GM18858 (cell line): Measurements from ENCODE around the gene HDAC2.
A peak's percentile ranks its signal among the peaks of the same experiment; 100 is the strongest.
"Not testable (repeated sequence)": the region's sequence is repeated elsewhere in the genome, so short reads cannot be mapped to it uniquely, and the experiment has no call there.

ENCODE experiments used
- ATAC-seq: cut with Tn5 transposase; IDR thresholded peaks from one replicate; pipeline ENCODE4 v1.9.1; 2021; ENCODE audit not compliant: unreplicated experiment

Gene HDAC2

DNA sequence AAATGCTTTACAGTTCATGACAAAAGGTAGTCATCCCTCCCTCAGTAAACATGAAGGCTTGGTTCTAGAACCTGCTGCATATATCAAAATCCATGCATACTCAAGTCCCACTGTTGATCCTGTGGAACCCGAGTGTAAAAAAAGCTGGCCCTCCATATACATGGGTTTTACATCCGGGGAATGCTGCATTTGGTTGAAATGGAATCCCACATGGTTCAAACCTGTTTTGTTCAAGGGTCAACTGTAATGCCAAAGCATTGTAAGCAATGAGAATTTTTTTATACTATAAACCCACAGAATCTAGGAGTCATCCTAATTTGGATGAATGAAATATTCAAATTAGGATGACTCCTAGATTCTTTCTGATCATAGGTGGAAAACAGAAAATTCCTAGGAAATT, 5.9 kb upstream of the HDAC2 start:
- no peak for ATAC-seq

DNA sequence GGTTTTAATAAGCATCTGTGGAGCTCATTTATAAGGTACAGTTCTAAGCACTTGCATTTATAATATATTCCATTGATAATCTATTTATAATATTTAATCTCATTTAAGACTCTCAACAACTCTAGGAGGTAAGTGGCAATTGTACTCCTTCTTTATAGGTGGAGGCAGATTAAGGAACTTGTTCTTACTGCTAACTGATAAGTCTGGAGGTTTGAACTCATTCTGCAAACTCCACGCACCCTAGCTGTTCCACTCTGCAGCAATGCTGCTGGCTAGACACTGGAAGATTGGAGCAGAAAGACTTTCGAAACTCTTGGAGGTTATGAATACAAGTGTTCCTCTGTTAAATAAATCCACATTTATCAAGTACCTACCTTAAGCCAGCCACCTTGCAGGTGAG, 793 bp upstream of the HDAC2 start:
- no peak for ATAC-seq

DNA sequence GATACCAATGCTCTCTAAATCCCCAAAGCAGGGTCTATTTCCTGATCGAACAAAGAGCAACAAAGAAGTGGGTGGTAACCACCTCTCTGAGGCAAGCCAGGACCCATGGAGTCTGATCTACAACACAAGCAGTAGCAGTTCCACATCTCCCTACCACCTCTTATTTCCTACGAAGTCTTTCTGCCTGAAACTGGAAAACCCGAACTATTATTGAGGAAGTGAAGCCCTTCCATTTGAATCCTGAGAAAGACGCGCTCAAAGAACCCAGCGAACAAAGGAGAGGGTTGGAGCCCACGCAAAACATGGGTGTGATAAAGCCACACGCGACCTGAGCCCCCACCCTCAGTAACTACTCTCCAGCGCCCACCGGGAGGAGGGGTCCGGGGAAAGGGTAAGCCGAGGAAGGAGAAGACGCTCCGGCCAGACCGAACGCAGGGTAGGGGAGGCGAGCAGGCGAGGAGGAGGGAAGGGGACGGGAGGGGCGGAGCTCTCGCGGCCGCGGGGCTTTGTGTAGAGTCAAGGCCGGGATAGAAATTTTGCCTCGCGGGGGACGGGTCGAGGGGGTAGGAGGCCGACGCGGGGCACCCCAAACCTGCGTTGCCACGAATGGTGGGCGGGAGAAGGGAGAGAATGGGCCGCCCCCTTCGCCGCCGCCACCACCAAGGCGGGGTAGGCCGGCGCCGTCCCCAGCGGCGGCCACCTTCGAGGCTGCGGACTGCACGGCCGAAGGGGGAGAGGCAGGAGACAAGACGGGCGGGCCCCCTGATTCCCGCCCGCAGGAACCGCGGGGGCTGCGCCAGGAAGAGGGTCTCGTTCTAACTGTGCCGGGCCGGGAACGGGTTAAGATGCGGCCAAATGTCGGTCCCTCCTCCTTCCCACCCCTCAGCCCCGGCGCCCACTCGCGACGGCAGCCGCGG, 802 bp downstream of the HDAC2 start:
- ATAC-seq, result peak; percentile 12

DNA sequence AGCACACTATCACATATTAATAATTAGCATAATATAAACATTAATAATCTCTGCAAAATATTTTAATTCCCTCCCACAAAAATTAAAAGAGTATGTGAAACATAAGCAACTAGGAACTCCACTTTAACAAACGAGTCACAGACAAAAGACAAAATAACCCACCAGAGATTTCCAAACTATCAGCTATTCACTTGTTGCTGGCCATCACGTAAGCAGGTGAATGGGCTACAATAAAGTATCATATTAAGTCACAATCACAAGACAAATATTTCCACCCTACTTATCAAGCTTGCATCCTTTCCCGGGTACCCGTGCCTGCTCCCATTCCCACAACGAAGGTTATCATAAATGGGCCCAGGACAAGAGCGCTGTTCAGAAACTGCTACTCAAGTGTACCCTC, 2.5 kb downstream of the HDAC2 start:
- ATAC-seq, result no peak

DNA sequence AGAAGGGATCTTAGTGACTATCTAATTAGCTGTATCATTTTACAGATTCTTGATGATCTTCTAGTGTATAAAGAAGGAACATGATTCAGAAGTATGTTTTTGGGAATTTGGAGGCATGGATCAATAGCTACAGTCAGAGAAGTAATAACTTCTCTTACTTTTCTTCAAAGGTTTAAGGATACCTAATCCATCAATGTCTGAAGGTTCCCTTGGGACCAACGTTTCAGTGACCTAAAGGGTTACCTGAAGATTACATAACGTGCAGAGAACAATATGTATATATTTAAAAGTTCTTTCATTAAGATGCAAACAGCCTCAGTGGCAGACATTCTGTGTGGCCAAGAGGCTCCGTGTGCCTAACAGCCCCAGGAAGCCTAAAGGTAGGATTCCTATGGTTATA, 3.2 kb downstream of the HDAC2 start:
- no peak for ATAC-seq

DNA sequence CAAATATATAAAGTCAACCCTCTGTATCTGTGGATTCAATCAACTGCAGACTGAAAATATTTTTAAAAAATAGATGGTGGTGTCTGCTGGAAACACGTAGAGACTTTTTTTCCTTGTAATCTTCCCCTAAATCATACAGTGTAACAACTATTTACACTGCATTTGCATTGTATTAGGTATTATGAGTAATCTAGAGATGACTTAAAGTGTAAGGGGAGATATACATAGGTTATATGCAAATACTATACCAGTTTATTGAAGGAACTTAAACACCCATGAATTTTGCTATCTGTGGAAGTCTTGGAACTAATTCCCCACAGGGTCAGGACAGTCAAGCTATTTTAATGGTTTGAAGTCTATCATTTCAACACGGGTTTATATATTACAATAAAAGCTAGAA, 10.2 kb downstream of the HDAC2 start:
- peak; percentile 85 for ATAC-seq

DNA sequence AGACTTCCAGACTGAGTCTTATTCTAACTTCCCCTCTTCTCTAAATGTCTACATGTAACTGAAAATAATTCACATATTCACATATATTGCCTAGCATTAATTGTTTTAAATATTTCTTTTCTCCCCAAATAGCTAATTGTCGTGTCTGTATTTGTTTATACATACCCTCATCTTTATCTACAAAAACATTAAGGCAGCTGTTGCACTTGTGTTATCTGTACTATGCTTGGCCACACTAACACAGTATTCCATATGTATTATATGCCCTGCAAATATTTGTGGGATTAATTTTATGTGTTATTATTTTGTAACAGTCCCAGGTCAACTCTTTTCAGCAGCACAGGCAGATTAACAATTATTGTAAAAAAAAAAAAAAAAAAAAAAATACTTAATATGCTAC, 11.7 kb downstream of the HDAC2 start:
- ATAC-seq, result no peak

DNA sequence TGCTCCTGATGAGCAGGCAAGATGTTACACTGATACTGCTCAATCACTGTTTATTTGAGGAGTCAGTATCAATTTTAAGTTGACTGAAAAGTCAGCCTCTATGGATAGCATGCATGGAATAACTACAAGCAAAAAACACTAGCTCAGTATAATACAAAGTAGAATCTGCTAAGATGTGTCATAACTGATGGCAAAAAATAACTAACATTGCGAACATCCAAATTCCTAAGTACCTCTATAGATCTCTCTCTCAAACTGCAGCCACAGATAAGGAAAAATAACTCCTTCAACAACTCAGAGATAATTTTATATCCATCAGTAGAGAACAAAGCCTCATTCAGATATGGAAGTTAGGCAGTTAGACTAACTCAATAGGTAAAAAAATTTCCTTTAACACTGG, 16.3 kb downstream of the HDAC2 start:
- no peak for ATAC-seq

DNA sequence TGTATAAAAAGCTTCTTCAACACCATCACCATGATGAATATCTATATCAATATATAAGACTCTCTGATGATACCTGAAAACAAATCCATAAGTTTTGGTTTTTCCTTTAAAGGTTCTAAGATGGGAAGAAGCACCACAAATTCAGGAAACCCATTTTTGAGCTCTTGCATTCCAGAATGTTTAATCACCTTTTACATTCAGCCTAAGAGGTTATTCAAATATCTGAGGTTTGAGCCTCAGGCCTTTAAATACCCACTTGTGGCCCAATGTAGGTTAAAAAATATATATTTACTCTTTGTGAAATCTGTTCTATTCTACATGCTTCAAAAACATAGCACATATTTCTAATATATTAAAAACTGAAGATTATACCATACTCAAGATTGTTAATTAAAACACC, 17.6 kb downstream of the HDAC2 start:
- ATAC-seq, result no peak

DNA sequence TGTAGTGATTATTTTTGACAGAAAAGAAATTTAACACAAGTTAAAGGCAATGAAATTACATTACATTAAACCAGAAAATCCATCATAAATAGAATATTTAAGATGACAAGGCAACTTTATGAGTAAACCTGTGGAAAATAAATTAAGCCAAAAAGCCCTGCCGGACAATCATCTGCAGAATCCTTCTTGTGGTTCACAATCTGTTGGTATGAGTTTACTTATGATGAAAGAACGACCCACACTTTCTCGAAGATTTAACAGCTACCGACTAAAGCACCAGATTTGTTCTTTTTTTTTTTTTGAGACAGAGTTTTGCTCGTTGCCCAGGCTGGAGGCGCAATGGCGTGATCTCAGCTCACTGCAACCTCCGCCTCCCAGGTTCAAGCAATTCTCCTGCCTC, 21.4 kb downstream of the HDAC2 start:
- no peak for ATAC-seq

DNA sequence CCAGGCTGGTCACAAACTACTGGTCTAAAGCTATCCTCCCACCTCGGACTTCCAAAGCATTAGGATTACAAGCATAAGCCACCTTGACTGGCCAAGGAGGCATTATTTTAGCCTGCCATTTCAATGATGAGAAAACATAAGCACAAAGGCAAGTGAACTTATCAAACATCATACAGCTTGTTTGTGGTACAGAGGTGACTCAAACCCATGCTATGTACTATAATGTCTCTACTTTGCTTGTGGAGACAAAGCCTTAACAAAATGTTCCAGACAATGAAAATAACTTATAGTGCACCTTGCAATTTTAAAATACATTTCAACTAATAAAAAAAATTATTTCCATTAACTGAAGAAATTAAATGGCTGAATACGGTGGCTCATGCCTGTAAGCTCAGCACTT, 26.2 kb downstream of the HDAC2 start:
- no peak for ATAC-seq

DNA sequence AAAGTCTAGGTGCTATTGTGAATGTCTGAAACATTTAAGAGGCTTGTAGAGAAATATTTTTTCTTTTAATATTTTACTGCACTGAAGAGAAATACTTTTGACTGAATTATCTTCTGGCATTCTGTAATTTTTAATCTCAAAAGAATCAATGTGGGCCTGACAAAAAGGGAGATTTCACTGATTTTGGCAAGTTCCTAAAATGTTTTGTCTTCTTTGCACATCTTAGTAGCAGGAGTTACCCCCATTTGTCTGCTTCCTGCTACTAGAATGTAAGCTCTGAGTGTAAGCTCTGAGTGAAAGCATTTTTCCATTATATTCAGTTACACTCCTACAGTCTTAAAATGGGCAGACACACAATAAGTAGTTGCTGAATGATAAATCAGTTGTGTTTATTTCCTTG, 31.1 kb downstream of the HDAC2 start:
- no peak for ATAC-seq

DNA sequence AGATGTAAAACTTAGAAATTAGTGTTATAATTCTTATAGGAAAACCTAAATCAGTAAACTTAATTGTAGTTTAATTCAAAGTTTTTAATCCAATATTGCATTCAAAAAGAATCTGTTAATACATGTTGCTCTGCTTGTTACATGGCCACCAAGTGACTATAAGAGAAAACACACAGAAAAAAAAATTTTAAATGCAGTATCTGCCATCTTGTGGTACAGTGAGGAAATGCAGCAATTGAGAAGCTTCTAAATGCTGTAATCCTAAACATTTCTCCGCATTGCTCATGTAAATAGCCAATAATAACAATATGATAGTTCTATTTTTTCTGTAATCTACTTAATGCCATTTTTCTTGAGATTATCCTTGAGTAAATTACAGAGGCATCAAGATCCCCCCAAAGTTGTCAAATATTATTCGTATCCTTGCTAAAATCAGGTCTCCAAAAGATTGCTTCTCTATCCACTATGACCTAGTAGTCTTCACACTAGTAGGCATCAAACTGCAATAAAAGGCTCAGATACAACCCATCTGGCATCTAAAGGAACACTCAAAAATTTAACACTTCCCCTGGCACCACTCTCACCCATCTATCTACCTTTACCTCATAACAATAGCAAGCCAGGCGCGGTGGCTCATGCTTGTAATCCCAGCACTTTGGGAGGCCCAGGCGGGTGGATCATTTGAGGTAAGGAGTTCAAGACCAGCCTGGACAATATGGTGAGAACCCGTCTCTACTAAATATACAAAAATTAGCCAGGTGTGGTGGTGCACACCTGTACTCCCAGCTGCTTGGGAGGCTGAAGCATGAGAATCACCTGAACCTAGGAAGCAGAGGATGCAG, 34.6 kb downstream of the HDAC2 start:
- ATAC-seq, result peak; percentile 90

DNA sequence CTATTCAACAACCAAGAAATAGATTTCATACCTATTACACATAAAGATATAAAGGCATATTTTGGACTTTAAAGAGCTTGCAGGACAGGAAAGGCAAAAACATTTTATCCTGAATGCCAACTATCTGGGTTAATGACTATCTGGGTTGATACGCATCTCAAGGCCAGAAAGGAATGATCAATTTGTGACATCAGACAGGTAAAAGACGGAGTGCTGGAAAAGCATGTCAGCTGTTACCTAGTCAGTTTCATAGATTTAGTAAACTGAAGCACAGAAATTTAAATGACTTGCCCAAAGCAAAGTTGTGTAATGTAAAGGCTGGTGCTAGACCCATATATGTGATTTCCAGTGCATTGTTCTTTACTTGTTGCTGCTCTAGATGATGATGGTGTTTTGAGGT, 36.8 kb downstream of the HDAC2 start:
- ATAC-seq, result no peak

DNA sequence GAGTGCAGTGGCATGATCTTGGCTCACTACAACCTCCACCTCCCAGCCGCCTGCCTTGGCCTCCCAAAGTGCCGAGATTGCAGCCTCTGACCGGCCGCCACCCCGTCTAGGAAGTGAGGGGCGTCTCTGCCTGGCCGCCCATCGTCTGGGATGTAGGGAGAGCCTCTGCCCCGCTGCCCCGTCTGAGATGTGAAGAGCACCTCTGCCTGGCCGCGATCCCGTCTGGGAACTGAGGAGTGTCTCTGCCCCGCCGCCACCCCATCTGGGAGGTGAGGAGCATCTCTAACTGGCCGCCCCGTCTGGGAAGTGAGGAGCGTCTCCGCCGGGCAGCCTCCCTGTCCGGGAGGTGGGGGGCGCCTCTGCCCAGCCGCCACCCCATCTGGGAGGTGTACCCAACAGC, 39.0 kb downstream of the HDAC2 start:
- not testable (repeated sequence) for ATAC-seq

DNA sequence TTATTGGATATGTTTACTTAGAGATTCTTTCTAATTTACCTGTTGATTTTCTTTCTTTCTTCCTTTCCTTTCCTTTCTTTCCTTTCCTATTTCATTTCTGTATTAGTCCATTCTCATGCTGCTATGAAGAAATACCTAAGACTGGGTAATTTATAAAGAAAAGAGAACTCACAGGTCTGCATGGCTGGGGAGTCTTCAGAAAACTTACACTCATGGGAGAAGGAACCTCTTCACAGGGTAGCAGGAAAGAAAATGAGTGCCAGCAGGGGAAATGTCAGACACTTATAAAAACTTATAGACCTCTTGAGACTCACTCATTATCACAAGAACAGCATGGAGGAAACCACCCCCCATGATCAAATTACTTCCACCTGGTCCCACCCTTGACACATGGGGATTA, 40.8 kb downstream of the HDAC2 start:
- no peak for ATAC-seq

DNA sequence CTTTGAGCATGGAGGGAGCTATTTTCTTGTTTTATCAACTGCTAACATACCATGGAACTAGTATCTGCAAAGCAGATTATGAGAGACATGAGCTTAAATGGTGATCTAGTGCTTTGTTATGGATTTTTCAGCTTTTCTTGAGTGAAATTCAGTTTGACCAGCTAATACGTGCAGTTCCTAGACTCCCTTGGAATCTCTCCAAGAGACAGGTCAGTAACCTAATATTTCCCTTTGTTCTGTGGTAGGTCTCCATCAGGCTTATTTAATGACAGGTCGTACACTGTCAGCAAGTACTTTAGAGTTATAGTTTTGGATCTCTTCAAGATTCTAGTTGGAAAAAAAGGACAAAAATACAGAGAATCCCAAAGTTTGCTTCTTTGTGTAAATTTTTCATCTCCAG, 43.9 kb downstream of the HDAC2 start:
- ATAC-seq, result no peak

DNA sequence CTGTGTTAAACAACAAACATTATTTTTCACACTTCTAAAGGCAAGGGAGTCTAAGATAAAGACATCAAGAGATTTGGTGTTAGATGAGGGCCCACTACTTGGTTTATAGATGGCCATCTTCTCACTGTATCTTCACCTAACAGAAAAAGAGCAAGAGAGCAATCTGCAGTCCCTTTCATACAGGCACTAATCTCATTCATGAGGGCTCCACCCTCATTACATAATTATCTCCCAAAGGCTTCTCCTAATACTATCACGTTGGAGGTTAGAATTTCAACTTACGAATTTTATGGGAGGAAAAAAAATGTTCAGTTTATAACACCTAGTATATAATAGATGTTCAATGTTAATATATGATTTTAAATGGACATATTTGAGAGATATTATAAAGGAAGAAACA, 45.6 kb downstream of the HDAC2 start:
- ATAC-seq, result no peak

DNA sequence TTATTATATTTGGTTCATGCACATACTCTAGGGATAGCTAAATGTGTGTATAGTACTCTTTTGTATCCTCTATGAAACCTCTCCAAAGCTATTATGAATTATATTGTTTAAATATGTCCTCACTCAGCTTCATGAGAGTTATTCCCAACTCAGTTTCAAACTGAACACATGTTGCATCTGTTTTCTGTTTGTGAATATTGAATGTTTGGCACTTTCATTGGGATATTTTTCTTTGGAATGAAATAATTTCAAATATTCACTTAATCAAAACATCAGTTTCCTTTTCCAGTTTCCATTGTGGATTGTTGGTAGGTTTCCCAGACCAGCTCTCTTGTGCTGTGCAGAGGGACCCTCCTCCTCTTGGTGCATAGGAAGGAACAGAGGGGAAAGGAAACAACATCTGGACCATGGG, 46.6 kb downstream of the HDAC2 start:
- ATAC-seq, result no peak

DNA sequence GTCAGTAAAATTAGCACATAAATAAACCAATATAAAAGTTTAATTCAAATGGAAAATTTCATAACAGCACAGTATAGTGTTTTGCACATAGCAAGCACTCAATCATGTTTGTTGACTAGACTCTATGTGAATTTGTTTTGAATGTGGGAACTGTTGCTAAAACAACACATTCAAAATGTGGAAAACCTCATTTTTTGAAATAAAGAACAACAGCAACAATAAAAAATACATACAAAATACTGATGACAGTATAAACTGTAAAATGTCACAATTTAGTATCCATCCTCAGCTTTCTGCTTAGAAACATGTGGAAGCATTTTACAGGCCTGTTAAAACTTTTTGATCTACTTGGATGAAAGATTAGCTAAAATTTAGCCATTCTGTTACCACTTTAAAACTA, 47.4 kb downstream of the HDAC2 start:
- no peak for ATAC-seq

DNA sequence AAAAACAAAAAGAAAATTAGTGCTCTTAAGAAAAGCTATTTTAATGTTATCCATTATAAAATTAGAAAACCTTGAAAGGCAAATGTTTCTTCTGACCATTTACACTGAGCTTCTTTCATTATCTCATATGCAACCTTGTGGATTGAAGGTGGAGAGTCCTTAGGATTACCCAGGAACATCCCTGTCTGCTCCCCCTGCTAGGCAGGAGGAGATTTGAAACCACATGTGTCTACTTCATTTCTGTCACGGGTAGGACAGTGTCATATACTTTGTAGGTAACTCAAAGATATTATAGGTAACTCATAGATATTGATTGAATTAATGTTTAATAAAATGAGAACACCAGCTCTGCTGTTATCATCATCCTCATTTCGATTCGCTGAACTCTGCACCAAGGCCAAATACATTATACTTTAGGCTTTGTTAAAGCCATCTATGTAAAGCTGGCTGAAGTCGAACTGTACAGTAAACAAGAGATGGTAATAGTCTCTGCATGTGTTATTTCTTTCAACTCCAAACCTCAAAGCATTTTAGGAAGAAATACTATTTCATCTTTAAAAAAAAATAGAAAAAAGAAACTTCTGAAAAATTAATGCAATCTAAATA, 49.5 kb downstream of the HDAC2 start:
- no peak for ATAC-seq
